Measurements from ENCODE around the gene NASP.

Gene NASP

GRCh38 chr1:45612941-45613579, 29.2 kb downstream of the NASP start:
- in situ Hi-C loops (cut with MboI; ENCODE audit: low pct_unique_long_range_greater_than_20kb, low sequenced_read_pairs, unreplicated experiment) = no loop called here
- TF ChIP-seq CTCF (IDR thresholded peaks at IDR 0.05; ENCODE audit: extremely low read depth, insufficient read depth, missing control alignments) = no peak
- DNase-seq (ENCODE audit: low spot score) = no peak

GRCh38 chr1:45615885-45616284, 32.0 kb downstream of the NASP start:
- no peak for TF ChIP-seq CTCF (IDR thresholded peaks at IDR 0.05; ENCODE audit: extremely low read depth, insufficient read depth, missing control alignments)
- no peak for DNase-seq (ENCODE audit: low spot score)
- in situ Hi-C loops (cut with MboI; ENCODE audit: low pct_unique_long_range_greater_than_20kb, low sequenced_read_pairs, unreplicated experiment) = no loop called here

- TF ChIP-seq CTCF (IDR thresholded peaks at IDR 0.05; ENCODE audit: extremely low read depth, insufficient read depth, missing control alignments) = no peak
- DNase-seq (ENCODE audit: low spot score) = no peak
- in situ Hi-C loops (cut with MboI; ENCODE audit: low pct_unique_long_range_greater_than_20kb, low sequenced_read_pairs, unreplicated experiment) = no loop called here
These were observed 33.8 kb downstream of the NASP start for GRCh38 chr1:45617618-45618017.

- TF ChIP-seq CTCF (IDR thresholded peaks at IDR 0.05; ENCODE audit: extremely low read depth, insufficient read depth, missing control alignments) = no peak
- no peak for DNase-seq (ENCODE audit: low spot score)
- in situ Hi-C loops (cut with MboI; ENCODE audit: low pct_unique_long_range_greater_than_20kb, low sequenced_read_pairs, unreplicated experiment) = no loop called here
These were observed 35.5 kb downstream of the NASP start for GRCh38 chr1:45619149-45619921.

- peak; percentile 27 for DNase-seq (ENCODE audit: low spot score)
- in situ Hi-C loops (cut with MboI; ENCODE audit: low pct_unique_long_range_greater_than_20kb, low sequenced_read_pairs, unreplicated experiment) = no loop called here
- TF ChIP-seq CTCF (IDR thresholded peaks at IDR 0.05; ENCODE audit: extremely low read depth, insufficient read depth, missing control alignments) = no peak
These were observed 37.0 kb downstream of the NASP start for GRCh38 chr1:45620588-45621500.

- DNase-seq (ENCODE audit: low spot score) = peak; percentile 34
- no peak for TF ChIP-seq CTCF (IDR thresholded peaks at IDR 0.05; ENCODE audit: extremely low read depth, insufficient read depth, missing control alignments)
- in situ Hi-C loops (cut with MboI; ENCODE audit: low pct_unique_long_range_greater_than_20kb, low sequenced_read_pairs, unreplicated experiment) = no loop called here
These were observed 37.6 kb downstream of the NASP start for GRCh38 chr1:45621501-45621836.

Data from GM13977 (cell line).